ENCODE data around the gene FIGNL2.

- TF ChIP-seq BHLHE40 (IDR thresholded peaks at IDR 0.05; ENCODE audit: low read length), result no peak
- no peak for TF ChIP-seq CTCF (IDR thresholded peaks at IDR 0.05 in 2 of 3, conservative IDR thresholded peaks at IDR 0.05 in 1 of 3; ENCODE audit: insufficient read depth in 2 of 3, low read depth in 1 of 3, low read length in 3 of 3)
- no peak for TF ChIP-seq SMC3 (conservative IDR thresholded peaks at IDR 0.05; ENCODE audit: insufficient read depth, low read depth, low read length)
- TF ChIP-seq TEAD4 (IDR thresholded peaks at IDR 0.05; ENCODE audit: low read length), result no peak
- TF ChIP-seq TEAD4 (CRISPR knock-in tag; IDR thresholded peaks at IDR 0.05; ENCODE audit: borderline replicate concordance), result no peak
- no peak for TF ChIP-seq TFE3 (CRISPR knock-in tag; IDR thresholded peaks at IDR 0.05)
- no peak for TF ChIP-seq SAFB2 (IDR thresholded peaks at IDR 0.05; ENCODE audit: borderline replicate concordance, low read depth, low read length, severe bottlenecking)
- no peak for TF ChIP-seq EZH2 (IDR thresholded peaks at IDR 0.05; ENCODE audit: borderline replicate concordance, low read depth, low read length)
- TF ChIP-seq TCF7 (IDR thresholded peaks at IDR 0.05; ENCODE audit: borderline replicate concordance), result no peak
- TF ChIP-seq TCF7L2 (IDR thresholded peaks at IDR 0.05; ENCODE audit: low read depth, low read length), result no peak
These were observed 47.0 kb upstream of the FIGNL2 start for GRCh38 chr12:51895378-51896135.

Measured in K562 (cell line).